ENCODE results near the gene YPEL2.
"Not testable (repeated sequence)": the region's sequence is repeated elsewhere in the genome, so short reads cannot be mapped to it uniquely, and the experiment has no call there.

The YPEL2 gene

GRCh38 chr17:59377410-59377809, 46.0 kb downstream of the YPEL2 start:
- no peak for DNase-seq (ENCODE audit: low read depth)

GRCh38 chr17:59378675-59379074, 47.2 kb downstream of the YPEL2 start:
- no peak for DNase-seq (ENCODE audit: low read depth)

DNA sequence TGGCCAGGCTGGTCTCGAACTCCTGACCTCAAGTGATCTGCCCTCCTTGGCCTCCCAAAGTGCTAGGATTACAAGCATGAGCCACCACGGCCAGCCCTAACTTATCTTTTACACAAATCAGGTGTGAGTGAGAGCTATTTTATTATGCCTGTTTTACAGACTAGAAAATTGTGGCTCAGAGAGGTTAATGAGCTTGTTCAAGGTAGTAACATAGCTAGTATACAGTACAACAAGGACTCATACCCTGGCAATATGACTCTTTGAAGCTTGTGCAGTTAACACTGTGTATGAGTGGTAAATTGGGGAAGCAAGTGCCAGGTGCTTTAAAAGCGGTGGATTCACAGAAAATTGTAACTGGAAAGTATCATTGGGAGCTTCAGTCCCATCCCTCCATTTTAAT, 49.0 kb downstream of the YPEL2 start:
- no peak for DNase-seq (ENCODE audit: low read depth)

- DNase-seq (ENCODE audit: low read depth): no peak
These were observed 50.5 kb downstream of the YPEL2 start for GRCh38 chr17:59381716-59382570.

DNA sequence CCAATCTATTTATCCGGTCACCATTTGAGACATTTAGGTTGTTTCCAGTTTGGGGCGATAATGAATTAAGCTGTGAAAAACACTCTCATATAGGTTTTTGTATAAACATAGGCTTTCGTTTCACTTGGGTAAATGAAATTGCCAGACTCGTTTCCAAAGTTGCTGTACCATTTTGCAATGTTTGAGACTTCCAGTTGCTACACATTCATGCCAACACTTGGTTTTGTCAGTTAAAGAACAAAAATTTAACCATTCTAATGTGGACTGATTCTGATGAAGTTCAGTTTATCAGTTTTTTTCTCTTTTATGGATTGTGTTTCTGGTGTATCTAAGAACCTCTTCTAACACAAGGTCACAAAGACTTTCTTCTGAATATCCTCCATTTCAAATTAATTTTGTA, 52.4 kb downstream of the YPEL2 start:
- no peak for DNase-seq (ENCODE audit: low read depth)

DNA sequence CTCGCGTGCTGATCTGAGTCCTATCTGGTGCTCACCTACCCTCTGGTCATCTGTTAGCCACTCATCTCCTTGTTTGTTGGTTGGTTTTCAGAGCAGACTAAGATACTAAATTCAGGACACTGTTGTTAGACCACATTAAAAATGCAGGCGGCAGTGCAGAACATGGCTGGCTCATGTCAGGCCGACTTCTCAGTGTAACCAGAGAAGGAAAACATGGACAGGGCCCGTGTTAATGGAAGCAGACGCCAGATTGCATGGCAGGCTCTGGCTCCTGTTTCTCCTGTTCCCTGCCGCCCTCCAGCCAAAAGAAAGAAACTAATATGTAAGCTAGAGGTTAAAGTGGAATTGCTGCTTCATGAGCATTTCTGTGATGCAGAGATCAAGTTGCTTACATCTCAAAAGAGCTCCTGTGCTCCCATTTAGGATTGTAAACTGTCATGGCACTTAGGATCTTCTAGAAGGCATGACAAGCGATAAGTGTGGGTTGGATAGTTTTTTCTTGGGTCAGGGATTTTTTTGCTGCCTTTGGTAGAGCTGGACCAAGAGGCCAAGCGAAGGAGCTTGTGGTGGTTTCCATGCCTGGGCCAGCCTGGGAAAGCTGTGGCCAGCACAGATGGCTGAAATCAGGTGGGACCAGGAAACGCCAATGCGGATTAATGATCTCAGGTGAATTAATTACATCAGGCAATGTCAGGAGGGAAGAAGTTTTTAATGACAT, 56.1 kb downstream of the YPEL2 start:
- DNase-seq (ENCODE audit: low read depth): no peak

DNA sequence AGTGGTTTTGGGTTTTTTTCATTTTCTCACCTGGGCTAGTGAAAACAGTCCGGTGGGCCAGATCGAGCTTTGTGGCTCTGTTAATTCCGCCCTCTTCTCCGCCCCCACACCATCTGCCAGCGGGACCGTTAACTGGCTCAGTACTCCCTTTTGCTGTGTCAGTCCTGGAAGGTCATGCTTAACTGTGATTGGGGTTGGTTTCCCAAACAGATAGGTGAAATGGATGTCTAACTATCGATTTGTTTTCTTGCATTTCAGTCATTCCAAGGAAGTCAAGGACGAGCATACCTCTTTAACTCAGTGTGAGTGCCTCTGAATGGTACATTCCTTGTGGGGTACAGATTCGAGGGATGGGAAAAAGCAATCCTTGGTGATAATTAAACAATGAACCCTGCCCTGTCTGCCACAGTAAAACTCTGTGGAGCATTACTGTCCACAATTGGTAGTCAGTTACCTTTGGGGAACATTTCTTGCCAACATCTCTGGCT, 56.7 kb downstream of the YPEL2 start:
- DNase-seq (ENCODE audit: low read depth): no peak

GRCh38 chr17:59389066-59389465, 57.6 kb downstream of the YPEL2 start:
- DNase-seq (ENCODE audit: low read depth): no peak

- no peak for DNase-seq (ENCODE audit: low read depth)
These were observed 59.6 kb downstream of the YPEL2 start for GRCh38 chr17:59391021-59391420.

- DNase-seq (ENCODE audit: low read depth): no peak
These were observed 61.7 kb downstream of the YPEL2 start for GRCh38 chr17:59392973-59393679.

DNA sequence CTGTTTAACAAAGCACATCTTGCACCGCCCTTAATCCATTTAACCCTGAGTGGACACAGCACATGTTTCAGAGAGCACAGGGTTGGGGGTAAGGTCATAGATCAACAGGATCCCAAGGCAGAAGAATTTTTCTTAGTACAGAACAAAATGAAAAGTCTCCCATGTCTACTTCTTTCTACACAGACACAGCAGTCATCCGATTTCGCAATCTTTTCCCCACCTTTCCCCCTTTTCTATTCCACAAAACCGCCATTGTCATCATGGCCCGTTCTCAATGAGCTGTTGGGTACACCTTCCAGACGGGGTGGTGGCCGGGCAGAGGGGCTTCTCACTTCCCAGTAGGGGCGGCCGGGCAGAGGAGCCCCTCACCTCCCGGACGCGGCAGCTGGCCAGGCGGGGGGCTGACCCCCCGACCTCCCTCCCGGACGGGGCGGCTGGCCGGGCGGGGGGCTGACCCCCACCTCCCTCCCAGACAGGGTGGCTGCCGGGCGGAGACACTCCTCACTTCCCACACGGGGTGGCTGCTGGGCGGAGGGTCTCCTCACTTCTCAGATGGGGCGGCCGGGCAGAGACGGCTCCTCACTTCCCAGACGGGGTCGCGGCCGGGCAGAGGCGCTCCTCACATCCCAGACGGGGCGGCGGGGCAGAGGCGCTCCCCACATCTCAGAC, 62.4 kb downstream of the YPEL2 start:
- DNase-seq (ENCODE audit: low read depth): not testable (repeated sequence)

- DNase-seq (ENCODE audit: low read depth): no peak
These were observed 64.8 kb downstream of the YPEL2 start for GRCh38 chr17:59396134-59396826.

- no peak for DNase-seq (ENCODE audit: low read depth)
These were observed 66.0 kb downstream of the YPEL2 start for GRCh38 chr17:59397316-59398073.

DNA sequence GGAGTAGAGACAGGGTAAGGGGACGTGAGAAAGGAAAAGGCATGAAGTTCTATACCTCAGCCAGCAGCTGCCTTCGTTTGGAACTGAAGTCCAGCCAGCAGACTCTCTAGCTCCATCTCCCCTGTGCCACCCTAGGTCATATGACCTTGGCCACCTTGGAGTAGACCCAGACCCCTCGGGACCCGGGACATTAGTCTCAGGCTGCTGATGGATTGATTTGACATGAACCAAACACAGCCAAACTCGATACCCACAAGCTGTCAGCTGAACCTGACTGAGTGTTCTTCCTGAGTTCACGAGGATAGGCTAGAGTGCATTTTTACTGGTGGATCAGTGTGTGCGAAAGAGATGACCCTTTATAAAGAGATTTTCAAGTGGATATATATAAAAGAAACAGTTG, 68.5 kb downstream of the YPEL2 start:
- no peak for DNase-seq (ENCODE audit: low read depth)

GRCh38 chr17:59400858-59401257, 69.4 kb downstream of the YPEL2 start:
- DNase-seq (ENCODE audit: low read depth): no peak

- DNase-seq (ENCODE audit: low read depth): no peak
These were observed 69.8 kb downstream of the YPEL2 start for GRCh38 chr17:59401274-59401673.

DNA sequence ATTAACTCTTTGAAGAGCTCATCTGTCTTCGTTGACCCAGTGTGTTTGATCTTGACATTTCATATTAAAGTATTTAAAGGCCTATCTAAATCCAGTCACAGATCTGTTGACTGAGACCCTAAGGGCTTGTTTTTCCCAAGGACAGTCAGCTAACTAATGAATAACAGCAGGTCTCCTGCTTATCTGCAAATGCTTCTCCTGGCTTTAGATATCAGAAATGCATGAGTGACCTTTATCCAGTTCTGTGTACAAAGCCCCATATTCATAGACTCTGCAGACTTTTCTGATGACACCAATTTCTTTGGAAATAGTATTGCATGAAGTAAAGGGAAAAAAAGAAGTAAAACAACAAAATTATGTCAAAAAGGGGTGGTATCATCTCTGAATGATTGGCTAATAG, 70.3 kb downstream of the YPEL2 start:
- no peak for DNase-seq (ENCODE audit: low read depth)

DNA sequence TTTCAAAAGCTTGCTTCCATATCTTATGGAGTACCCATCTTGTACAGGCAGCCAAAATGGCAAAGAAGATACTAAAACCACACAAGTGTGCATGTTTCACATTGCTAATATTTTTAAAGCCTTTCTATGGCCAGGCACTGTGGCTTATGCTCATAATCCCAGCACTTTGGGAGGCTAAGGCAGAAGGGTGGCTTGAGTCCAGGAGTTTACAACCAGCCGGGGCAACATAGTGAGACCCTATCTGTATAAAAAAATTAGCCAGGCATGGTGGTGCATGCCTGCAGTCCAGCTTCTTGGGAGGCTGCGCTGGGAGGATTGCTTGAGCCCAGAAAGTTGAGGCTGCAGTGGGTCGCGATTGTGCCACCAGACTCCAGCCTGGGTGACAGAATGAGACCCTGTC, 71.3 kb downstream of the YPEL2 start:
- DNase-seq (ENCODE audit: low read depth): no peak

DNA sequence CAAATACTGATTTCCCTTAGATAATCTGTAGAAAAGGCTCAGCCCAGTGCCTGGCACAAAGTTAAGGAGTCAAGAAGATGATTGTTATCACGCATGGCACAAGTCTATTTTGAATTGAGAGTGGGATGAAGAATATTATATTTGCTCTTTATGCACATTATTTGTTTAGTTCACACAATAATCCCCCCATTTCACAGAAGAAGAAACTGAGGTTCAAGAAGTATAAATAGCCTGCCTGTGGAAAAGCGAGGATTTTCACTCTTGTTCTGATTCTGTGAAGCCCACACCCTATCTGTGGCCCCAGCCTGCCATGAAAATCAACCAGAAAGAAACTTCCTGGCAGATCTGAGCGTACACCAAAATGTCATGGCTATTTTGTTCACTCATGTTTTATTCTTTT, 73.0 kb downstream of the YPEL2 start:
- DNase-seq (ENCODE audit: low read depth): no peak

- DNase-seq (ENCODE audit: low read depth): no peak
These were observed 74.7 kb downstream of the YPEL2 start for GRCh38 chr17:59405944-59406705.
